Heart right ventricle (tissue), 16 donors: ENCODE measurements around the gene P2RY4. TPM values are rescaled to one million over a fixed set of nuclear protein-coding genes. Genes with fewer than 3 reads are reported as not detected.
"Not testable (repeated sequence)": the region's sequence is repeated elsewhere in the genome, so short reads cannot be mapped to it uniquely, and the experiment has no call there.

Experiments used
- ATAC-seq, 8 donors: fragments of 200-7000 bp; cut with Tn5 transposase; one replicate each; pipeline ENCODE4 v1.9.1; 2020; ENCODE audit warnings: mild to moderate bottlenecking in 8 of 8, moderate library complexity in 8 of 8, moderate number of reproducible peaks in 1 of 8
- DNase-seq, 2 donors: peaks; one replicate each; pipeline ENCODE4 v3.0.0-alpha.2; 2020
- H3K27ac ChIP-seq, 10 donors: fragments of 200-600 bp; sonication (generic) in 2 of 10; one replicate each; pipeline versions ENCODE4 v1.5.0 to v1.8.0; 2020 to 2022; ENCODE audit warnings: mild to moderate bottlenecking in 3 of 10
- H3K27me3 ChIP-seq, 7 donors: fragments of 200-600 bp; one replicate each; pipeline ENCODE4 v1.8.0; 2021 to 2022; ENCODE audit warnings: mild to moderate bottlenecking in 2 of 7
- H3K36me3 ChIP-seq, 9 donors: fragments of 200-600 bp; sonication (generic) in 1 of 9; one replicate each; pipeline versions ENCODE4 v1.5.0 to v1.8.0; 2020 to 2022; ENCODE audit warnings: mild to moderate bottlenecking in 2 of 9
- H3K4me1 ChIP-seq, 9 donors: fragments of 200-600 bp; sonication (generic) in 1 of 9; one replicate each; pipeline versions ENCODE4 v1.5.0 to v1.8.0; 2020 to 2022; ENCODE audit warnings: mild to moderate bottlenecking in 4 of 9
- H3K4me3 ChIP-seq, 10 donors: fragments of 200-600 bp; sonication (generic) in 2 of 10; one replicate each; pipeline versions ENCODE4 v1.5.0 to v1.8.0; 2020 to 2022; ENCODE audit warnings: mild to moderate bottlenecking in 7 of 10, moderate library complexity in 2 of 10
- H3K9me3 ChIP-seq, 11 donors: fragments of 200-600 bp in 10 of 11; sonication (generic) in 2 of 11; one replicate each; pipeline versions ENCODE4 v1.5.0 to v1.8.0; 2013 to 2022; ENCODE audit warnings: mild to moderate bottlenecking in 2 of 11, control low read depth in 1 of 11, moderate library complexity in 1 of 11
- WGBS, 2 donors: extraction: QIAGEN DNeasy Blood & Tissue Kit; methylation state at CpG; one replicate each; pipeline ENCODE4 v1.1.7; 2013; ENCODE audit warnings: inconsistent platforms in 1 of 2; 5-methylcytosine and 5-hydroxymethylcytosine counted together
- intact Hi-C, 10 donors: fragments of 100-400 bp; cut with DNase I; formaldehyde crosslinking; loops; one replicate each; pipeline versions ENCODE4 v1.11.1 to v1.14.2; 2022
- polyA plus RNA-seq, 2 donors: library from polyadenylated mRNA; stranded (reverse); fragments of 200-250 nt; gene quantifications; one replicate each; pipeline ENCODE4 v1.2.3, GENCODE V29; 2013
- total RNA-seq, 10 donors: library from RNA; stranded (reverse); fragmentation: NEBNext Ultra II Directional in 3 of 10; extraction: Animal tissue kit (Norgen Biotek cat#: 25700) in 3 of 10; gene quantifications; one replicate each; pipeline versions ENCODE4 v1.2.1 to v1.2.4, GENCODE V29; 2021 to 2023
- TF ChIP-seq, protein P1 (sequence below), 9 donors: fragments of 200-600 bp; sonication (generic) in 2 of 9; IDR thresholded peaks; one replicate each; pipeline versions ENCODE4 v1.5.0 to v1.8.0; 2021 to 2022; ENCODE audit warnings: antibody characterized with exemption in 9 of 9, mild to moderate bottlenecking in 5 of 9, moderate library complexity in 1 of 9
- donor health status: Arrhythmogenic right ventricular cardiomyopathy.
- donor health status: ischemic (EF 13 %, LVEDD 7.1; RV severe dilation, severe dysfunction).
- donor health status: healthy with polysubstance abuse.
- donor health status: DM: no; HTN: yes; CAD: no.
- donor health status: DM: no; HTN: no; CAD: no.
- donor health status: ischemic (EF 25% LVEDD 6.9; RV normal size, moderate dysfunction).
- donor health status: ischemic (EF 25% LVEDD 5.7; RV mildly dilated, moderate dysfunction).
- donor health status: healthy.
- donor health status: DM: yes; HTN: yes; CAD: no.
- donor health status: Ischemic cardiomyopathy.
- donor health status: ischemic (EF 35%, LVEDD 5.7; RV mildly dilated, moderate dysfunction).
- donor health status: nonischemic (EF 11% LVEDD 7.7; RV severe dilation, severe dysfunction).
- donor health status: DM: yes; HTN: yes; CAD: no.
- donor health status: PGD.
- donor health status: ischemic (EF 29% LVEDD 5.4; RV normal size, mild dysfunction).
- donor health status: nonischemic (EF 23%, LVEDD 6.1; RV moderate dilation, normal function).

Gene P2RY4
- total and polyA plus RNA-seq, 12 donors = 0.03 to 0.35 (median 0.18) TPM; not detected in 8

- Histone ChIP-seq H3K36me3 (peaks cover 0 to 11% (median 0%) of the 10 kb centered on the region in 9 donors), H3K9me3 (no peaks in the 10 kb centered on the region), H3K27me3 (peaks cover 0 to 12% (median 0%) of the 10 kb centered on the region in 7 donors), H3K4me3 (no peak overlapping the region), H3K27ac (no peak overlapping the region), H3K4me1 (no peaks in the 10 kb centered on the region)
- 93% methylated on average over 3 of the region's 3 CpGs for WGBS, 2 donors
- ATAC-seq = no peak
- TF ChIP-seq, protein P1, sequence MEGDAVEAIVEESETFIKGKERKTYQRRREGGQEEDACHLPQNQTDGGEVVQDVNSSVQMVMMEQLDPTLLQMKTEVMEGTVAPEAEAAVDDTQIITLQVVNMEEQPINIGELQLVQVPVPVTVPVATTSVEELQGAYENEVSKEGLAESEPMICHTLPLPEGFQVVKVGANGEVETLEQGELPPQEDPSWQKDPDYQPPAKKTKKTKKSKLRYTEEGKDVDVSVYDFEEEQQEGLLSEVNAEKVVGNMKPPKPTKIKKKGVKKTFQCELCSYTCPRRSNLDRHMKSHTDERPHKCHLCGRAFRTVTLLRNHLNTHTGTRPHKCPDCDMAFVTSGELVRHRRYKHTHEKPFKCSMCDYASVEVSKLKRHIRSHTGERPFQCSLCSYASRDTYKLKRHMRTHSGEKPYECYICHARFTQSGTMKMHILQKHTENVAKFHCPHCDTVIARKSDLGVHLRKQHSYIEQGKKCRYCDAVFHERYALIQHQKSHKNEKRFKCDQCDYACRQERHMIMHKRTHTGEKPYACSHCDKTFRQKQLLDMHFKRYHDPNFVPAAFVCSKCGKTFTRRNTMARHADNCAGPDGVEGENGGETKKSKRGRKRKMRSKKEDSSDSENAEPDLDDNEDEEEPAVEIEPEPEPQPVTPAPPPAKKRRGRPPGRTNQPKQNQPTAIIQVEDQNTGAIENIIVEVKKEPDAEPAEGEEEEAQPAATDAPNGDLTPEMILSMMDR (IDR thresholded peaks at IDR 0.05) = no peak
- intact Hi-C loops = no loop called here
- DNase-seq = no peak
Observed at GRCh38 chrX:70280573-70280972, 20.6 kb upstream of the P2RY4 start.

DNA sequence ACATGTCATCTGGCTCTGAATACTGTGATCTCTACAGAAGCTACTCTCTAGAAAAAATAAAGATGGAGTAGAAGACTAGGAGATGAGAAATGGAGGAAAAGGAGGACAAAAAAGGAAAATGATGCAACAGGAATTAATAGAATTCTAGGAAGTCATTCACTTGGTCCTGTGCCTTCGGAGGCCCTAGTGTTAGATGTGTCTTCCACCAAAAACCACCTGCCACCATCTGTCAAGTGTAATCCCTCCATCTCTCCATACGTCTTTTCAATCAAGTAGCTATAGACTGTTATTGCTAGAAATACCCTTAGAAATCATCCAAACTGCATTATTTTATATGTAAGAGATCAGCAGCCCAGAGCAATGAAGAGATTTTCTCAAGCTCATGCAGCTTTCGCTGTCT, 19.1 kb upstream of the P2RY4 start:
- DNase-seq (no peak), ATAC-seq (no peak)
- TF ChIP-seq, protein P1 (IDR thresholded peaks at IDR 0.05) = no peak
- peaks cover 0 to 7% (median 0%) of the 10 kb centered on the region in 7 donors for H3K27me3 ChIP-seq
- H3K27ac ChIP-seq = no peak overlapping the region
- H3K4me1 ChIP-seq = no peaks in the 10 kb centered on the region
- H3K36me3 ChIP-seq = no peaks in the 10 kb centered on the region
- intact Hi-C loops = no loop called here
- H3K4me3 ChIP-seq = no peak overlapping the region
- 90 to 91% methylated on average over 3 of the region's 3 CpGs for WGBS, 2 donors
- H3K9me3 ChIP-seq = no peaks in the 10 kb centered on the region

- H3K4me1 ChIP-seq, DNase-seq, ATAC-seq, H3K4me3 ChIP-seq, intact Hi-C loops, H3K9me3 ChIP-seq, H3K36me3 ChIP-seq, H3K27ac ChIP-seq: not testable (repeated sequence)
- H3K27me3 ChIP-seq = peaks cover 0 to 12% (median 0%) of the 10 kb centered on the region in 7 donors
- WGBS, 2 donors = 79 to 83% methylated on average over 7 of the region's 7 CpGs
Observed at GRCh38 chrX:70274029-70274428, 14.0 kb upstream of the P2RY4 start.

GRCh38 chrX:70268034-70268433, 8.0 kb upstream of the P2RY4 start, which contains the start of gene ARR3:
TSS of gene ARR3 (plus strand) at chrX:70268334. CDS start at chrX:70269386, 1,052 bp downstream.
- TF ChIP-seq, protein P1 (IDR thresholded peaks at IDR 0.05) = no peak
- Histone ChIP-seq H3K36me3 (no peaks in the 10 kb centered on the region), H3K9me3 (no peaks in the 10 kb centered on the region), H3K27ac (no peak within 1 kb of the TSS), H3K4me1 (no peaks in the 10 kb centered on the region), H3K4me3 (no peak within 1 kb of the TSS), H3K27me3 (peaks cover 0 to 11% (median 0%) of the 10 kb centered on the region in 7 donors)
- DNase-seq (no peak), ATAC-seq (no peak)
- intact Hi-C loops = no loop called here

GRCh38 chrX:70264784-70265183, 4.8 kb upstream of the P2RY4 start:
- intact Hi-C loops = loop anchor here in 1 of 10 donors (5.0 kb wide), 1 partner anchor 67 kb away; no protein-coding TSS in a partner anchor
- no peaks in the 10 kb centered on the region for H3K36me3 ChIP-seq
- 22 to 28% methylated on average over 3 of the region's 3 CpGs for WGBS, 2 donors

More at GRCh38 chrX:70264784-70265183, 4.8 kb upstream of the P2RY4 start:
- DNase-seq (no peak), ATAC-seq (no peak)
- Histone ChIP-seq H3K4me1 (no peaks in the 10 kb centered on the region), H3K4me3 (no peak overlapping the region), H3K27me3 (peaks cover 0 to 20% (median 0%) of the 10 kb centered on the region in 7 donors), H3K27ac (no peak overlapping the region), H3K9me3 (no peaks in the 10 kb centered on the region)
- TF ChIP-seq, protein P1 (IDR thresholded peaks at IDR 0.05) = no peak
